ENCODE measurements around the gene ADAMTS12.

ADAMTS12 gene

DNA sequence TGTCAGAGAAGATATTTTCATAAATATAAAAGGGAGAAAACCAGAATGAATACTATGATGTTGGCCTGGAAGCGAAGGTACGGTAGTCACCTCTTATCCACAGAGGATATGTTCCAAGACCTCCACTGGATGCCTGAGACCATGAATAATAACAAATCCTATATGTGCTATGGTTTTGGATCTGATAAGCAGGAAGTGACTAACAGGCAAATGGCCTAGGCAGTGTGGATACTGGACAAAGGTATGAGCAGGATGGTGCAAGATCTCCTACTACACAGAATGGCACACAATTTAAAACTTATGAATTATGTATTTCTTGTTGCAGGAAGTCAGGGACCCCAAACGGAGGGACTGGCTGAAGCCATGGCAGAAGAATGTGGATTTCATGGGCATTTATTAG is 48.2 kb downstream of the ADAMTS12 start:
- no peak overlapping the region for H3K4me3 ChIP-seq (ENCODE audit: low read depth, low read length)
- no peaks in the 10 kb centered on the region for H3K27me3 ChIP-seq (ENCODE audit: control insufficient read depth, insufficient read depth, low read length)
- H3K36me3 ChIP-seq (ENCODE audit: control insufficient read depth, insufficient read depth, low read length): no peaks in the 10 kb centered on the region
- H3K27ac ChIP-seq (ENCODE audit: low read depth, low read length): no peak overlapping the region
- H3K9ac ChIP-seq (ENCODE audit: low read length): no peak overlapping the region
- H3K4me1 ChIP-seq (ENCODE audit: control insufficient read depth, insufficient read depth, low read length): 0 out of 2 replicates have a peak, but pooled peaks cover 2% of the 10 kb centered on the region
- H3K9me3 ChIP-seq (ENCODE audit: control insufficient read depth, insufficient read depth, low read depth, low read length): peaks cover 12% of the 10 kb centered on the region; the same call in 1 of the 2 replicates

DNA sequence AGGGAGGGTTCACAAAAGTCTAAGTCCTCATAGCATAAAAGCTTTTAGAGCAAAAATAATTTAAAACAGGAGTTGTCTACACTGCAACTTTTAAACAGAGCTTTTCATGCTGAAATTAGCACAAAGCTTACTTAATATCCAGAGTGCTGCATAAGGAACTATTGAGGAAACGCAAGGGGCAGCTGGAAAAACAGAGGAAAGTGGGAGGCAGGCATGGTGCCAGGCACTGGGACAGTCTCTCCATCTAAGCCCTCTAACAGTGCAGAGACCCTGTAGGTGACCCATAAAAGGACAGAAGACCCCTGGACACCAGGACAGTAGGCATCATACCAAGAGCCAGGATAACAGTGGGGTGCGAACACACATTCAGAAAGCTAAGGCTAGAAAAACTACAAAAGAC is 49.3 kb downstream of the ADAMTS12 start:
- no peak overlapping the region for H3K9ac ChIP-seq (ENCODE audit: low read length)
- no peaks in the 10 kb centered on the region for H3K36me3 ChIP-seq (ENCODE audit: control insufficient read depth, insufficient read depth, low read length)
- H3K27ac ChIP-seq (ENCODE audit: low read depth, low read length): no peak overlapping the region
- H3K27me3 ChIP-seq (ENCODE audit: control insufficient read depth, insufficient read depth, low read length): no peaks in the 10 kb centered on the region
- H3K4me1 ChIP-seq (ENCODE audit: control insufficient read depth, insufficient read depth, low read length): 0 out of 2 replicates have a peak, but pooled peaks cover 2% of the 10 kb centered on the region
- no peak overlapping the region for H3K4me3 ChIP-seq (ENCODE audit: low read depth, low read length)
- H3K9me3 ChIP-seq (ENCODE audit: control insufficient read depth, insufficient read depth, low read depth, low read length): peaks cover 12% of the 10 kb centered on the region; the same call in 1 of the 2 replicates

DNA sequence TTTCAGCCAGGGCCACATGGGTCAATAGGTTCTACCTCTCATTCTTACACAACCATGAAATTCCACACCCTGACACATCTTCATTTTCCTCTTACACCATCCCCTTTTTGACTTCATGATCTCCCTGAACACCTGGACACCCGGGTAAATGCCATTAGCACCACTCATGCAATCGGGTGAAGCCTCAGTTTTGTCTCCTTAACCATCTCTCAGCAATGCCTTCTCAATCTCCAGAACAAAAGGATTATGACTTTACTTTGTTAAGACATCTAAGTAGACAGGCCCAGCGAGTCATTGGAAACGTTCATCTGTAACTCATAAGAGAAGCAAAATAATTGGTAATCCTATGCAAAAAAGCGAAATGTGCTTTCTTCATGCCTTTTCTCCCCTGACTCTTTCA is 49.9 kb downstream of the ADAMTS12 start:
- no peaks in the 10 kb centered on the region for H3K36me3 ChIP-seq (ENCODE audit: control insufficient read depth, insufficient read depth, low read length)
- H3K4me3 ChIP-seq (ENCODE audit: low read depth, low read length): no peak overlapping the region
- H3K27ac ChIP-seq (ENCODE audit: low read depth, low read length): no peak overlapping the region
- H3K27me3 ChIP-seq (ENCODE audit: control insufficient read depth, insufficient read depth, low read length): no peaks in the 10 kb centered on the region
- H3K9me3 ChIP-seq (ENCODE audit: control insufficient read depth, insufficient read depth, low read depth, low read length): peaks cover 12% of the 10 kb centered on the region; the same call in 1 of the 2 replicates
- H3K9ac ChIP-seq (ENCODE audit: low read length): no peak overlapping the region
- 0 out of 2 replicates have a peak, but pooled peaks cover 2% of the 10 kb centered on the region for H3K4me1 ChIP-seq (ENCODE audit: control insufficient read depth, insufficient read depth, low read length)

DNA sequence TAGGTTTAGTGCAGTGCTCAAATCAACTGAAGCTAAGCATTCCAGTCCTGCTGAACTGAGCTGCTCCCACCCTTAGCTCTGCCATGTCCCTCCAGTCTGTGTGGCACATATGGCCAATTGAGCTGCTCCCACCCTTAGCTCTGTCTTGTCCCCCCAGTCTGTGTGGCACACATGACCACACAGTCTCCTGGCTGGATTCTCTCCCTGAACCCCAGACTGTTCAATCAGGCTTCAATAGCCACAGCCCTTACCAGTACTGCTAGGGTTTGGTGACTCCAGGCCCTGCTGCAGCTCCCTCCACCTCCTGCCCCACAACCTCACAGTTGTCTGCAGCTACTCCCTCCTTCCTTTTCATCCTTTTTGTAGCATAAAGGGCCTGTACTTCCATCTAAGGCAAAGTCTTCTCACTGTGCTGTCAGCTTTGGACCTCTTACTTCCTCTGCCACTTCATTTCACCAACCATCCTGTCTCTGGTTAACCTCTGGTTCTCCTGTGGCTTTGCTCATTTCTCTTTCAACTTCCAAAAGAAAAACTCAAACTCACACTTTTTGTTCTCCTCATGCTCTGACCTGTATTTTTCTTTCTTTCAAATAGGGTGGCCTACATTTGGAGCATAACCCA is 50.8 kb downstream of the ADAMTS12 start:
- Histone ChIP-seq H3K4me1 (ENCODE audit: control insufficient read depth, insufficient read depth, low read length) (peaks cover 2% of the 10 kb centered on the region; the same call in 1 of the 2 replicates), H3K27me3 (ENCODE audit: control insufficient read depth, insufficient read depth, low read length) (no peaks in the 10 kb centered on the region), H3K9me3 (ENCODE audit: control insufficient read depth, insufficient read depth, low read depth, low read length) (peaks cover 12% of the 10 kb centered on the region; the same call in 1 of the 2 replicates), H3K4me3 (ENCODE audit: low read depth, low read length) (no peak overlapping the region), H3K9ac (ENCODE audit: low read length) (no peak overlapping the region), H3K36me3 (ENCODE audit: control insufficient read depth, insufficient read depth, low read length) (no peaks in the 10 kb centered on the region), H3K27ac (ENCODE audit: low read depth, low read length) (no peak overlapping the region)

DNA sequence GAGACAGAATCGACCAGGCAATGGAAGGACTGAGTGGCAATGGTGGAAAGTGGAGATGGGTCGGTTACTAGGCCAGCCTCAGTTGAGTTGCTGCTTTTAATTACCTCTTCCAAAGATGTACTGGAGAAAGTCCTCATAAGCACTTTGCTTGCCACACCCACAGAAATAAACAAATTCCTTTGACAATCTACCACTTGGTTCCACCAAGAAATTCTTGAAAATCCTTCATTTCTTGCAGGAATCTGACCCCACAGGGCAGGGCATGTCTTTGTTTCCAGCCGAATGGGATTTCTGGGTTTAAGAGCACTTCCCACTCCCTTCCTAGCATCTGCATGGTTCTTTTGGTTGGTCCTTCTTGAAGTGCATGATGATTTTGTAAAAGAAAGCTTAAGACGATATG is 54.5 kb downstream of the ADAMTS12 start:
- Histone ChIP-seq H3K27me3 (ENCODE audit: control insufficient read depth, insufficient read depth, low read length) (no peaks in the 10 kb centered on the region), H3K27ac (ENCODE audit: low read depth, low read length) (no peak overlapping the region), H3K4me3 (ENCODE audit: low read depth, low read length) (no peak overlapping the region), H3K9me3 (ENCODE audit: control insufficient read depth, insufficient read depth, low read depth, low read length) (no peaks in the 10 kb centered on the region), H3K9ac (ENCODE audit: low read length) (no peak overlapping the region), H3K36me3 (ENCODE audit: control insufficient read depth, insufficient read depth, low read length) (no peaks in the 10 kb centered on the region), H3K4me1 (ENCODE audit: control insufficient read depth, insufficient read depth, low read length) (peaks cover 10% of the 10 kb centered on the region; the same call in 1 of the 2 replicates)

DNA sequence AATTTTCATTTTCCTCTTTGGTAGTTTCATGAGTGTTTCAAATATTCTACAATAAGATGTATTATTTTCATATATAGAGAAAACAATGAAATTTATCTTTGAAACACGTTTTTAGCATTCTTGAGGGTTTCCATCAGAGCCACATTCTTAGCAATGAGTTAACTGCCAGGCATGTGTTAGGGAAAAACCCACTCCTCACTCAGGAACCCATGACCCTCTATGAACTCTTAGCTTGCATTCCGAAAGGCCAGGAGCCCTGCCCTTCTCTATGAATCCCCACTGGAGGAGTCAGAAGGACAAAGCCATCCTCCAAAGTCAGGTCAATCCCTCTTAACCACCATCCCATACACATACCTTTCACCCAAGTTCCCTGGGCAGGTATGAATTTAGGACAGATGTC is 57.5 kb downstream of the ADAMTS12 start:
- Histone ChIP-seq H3K36me3 (ENCODE audit: control insufficient read depth, insufficient read depth, low read length) (no peaks in the 10 kb centered on the region), H3K9me3 (ENCODE audit: control insufficient read depth, insufficient read depth, low read depth, low read length) (no peaks in the 10 kb centered on the region), H3K27ac (ENCODE audit: low read depth, low read length) (no peak overlapping the region), H3K4me1 (ENCODE audit: control insufficient read depth, insufficient read depth, low read length) (peaks cover 8% of the 10 kb centered on the region; the same call in 1 of the 2 replicates), H3K4me3 (ENCODE audit: low read depth, low read length) (no peak overlapping the region), H3K9ac (ENCODE audit: low read length) (no peak overlapping the region), H3K27me3 (ENCODE audit: control insufficient read depth, insufficient read depth, low read length) (no peaks in the 10 kb centered on the region)

DNA sequence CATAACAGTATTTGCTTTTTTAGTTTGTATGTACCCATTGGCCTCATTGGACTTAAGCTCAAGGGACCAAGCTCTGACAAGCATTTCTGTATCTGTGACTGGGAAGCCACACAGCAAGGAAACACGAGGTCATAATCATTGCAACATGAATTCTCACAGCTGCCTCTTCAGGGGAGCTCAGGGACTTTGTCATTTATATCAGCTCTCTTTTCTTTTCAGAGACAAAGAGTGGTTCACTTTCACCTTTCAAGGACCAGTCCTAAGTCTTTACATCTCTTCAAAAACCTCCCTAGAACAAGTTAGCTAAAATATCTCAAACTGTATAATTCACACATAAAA is 58.6 kb downstream of the ADAMTS12 start:
- Histone ChIP-seq H3K27ac (ENCODE audit: low read depth, low read length) (no peak overlapping the region), H3K9ac (ENCODE audit: low read length) (no peak overlapping the region), H3K27me3 (ENCODE audit: control insufficient read depth, insufficient read depth, low read length) (no peaks in the 10 kb centered on the region), H3K9me3 (ENCODE audit: control insufficient read depth, insufficient read depth, low read depth, low read length) (no peaks in the 10 kb centered on the region), H3K4me3 (ENCODE audit: low read depth, low read length) (no peak overlapping the region), H3K4me1 (ENCODE audit: control insufficient read depth, insufficient read depth, low read length) (peaks cover 8% of the 10 kb centered on the region; the same call in 1 of the 2 replicates), H3K36me3 (ENCODE audit: control insufficient read depth, insufficient read depth, low read length) (no peaks in the 10 kb centered on the region)

DNA sequence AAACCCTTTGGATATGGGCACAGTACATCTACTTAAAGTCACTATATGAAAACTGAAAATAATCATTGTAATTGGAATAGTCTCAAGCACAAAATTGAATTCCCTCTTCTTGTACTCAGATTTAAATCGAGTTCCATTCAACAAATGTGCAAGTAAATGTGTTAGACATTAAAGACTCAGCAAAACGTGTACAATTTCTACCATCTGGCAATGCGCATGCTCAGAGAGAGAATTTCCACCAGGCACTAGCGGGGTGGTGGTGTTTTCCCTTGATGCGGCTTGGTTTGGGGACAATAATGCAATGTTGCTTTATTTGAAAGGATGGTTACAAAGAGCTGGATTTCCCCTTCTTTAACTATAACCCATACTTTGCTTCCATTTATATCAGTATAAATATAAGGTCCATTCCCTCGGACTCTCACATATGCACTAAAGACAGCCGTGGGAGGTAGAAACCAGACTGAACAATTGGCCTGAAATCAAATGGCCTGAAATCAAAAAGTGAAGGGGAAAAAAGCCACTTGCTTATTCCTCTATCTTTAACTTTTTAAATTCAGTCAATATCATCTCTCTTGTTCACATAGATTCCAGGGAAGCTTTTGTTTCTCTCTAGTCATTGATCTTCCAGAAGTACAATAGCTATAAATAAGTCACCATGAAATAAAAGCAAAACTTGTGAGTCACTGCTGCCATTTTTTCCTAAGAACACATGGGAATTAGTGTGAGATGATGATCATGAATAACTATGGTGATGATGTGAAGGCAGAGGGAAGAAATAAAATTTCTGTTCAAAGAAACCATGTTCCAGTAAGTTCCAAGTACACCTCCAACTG is 59.2 kb downstream of the ADAMTS12 start:
- H3K9me3 ChIP-seq (ENCODE audit: control insufficient read depth, insufficient read depth, low read depth, low read length): no peaks in the 10 kb centered on the region
- no peak overlapping the region for H3K9ac ChIP-seq (ENCODE audit: low read length)
- H3K27me3 ChIP-seq (ENCODE audit: control insufficient read depth, insufficient read depth, low read length): no peaks in the 10 kb centered on the region
- H3K27ac ChIP-seq (ENCODE audit: low read depth, low read length): no peak overlapping the region
- no peak overlapping the region for H3K4me3 ChIP-seq (ENCODE audit: low read depth, low read length)
- no peaks in the 10 kb centered on the region for H3K36me3 ChIP-seq (ENCODE audit: control insufficient read depth, insufficient read depth, low read length)
- H3K4me1 ChIP-seq (ENCODE audit: control insufficient read depth, insufficient read depth, low read length): peaks cover 8% of the 10 kb centered on the region; the same call in 1 of the 2 replicates

DNA sequence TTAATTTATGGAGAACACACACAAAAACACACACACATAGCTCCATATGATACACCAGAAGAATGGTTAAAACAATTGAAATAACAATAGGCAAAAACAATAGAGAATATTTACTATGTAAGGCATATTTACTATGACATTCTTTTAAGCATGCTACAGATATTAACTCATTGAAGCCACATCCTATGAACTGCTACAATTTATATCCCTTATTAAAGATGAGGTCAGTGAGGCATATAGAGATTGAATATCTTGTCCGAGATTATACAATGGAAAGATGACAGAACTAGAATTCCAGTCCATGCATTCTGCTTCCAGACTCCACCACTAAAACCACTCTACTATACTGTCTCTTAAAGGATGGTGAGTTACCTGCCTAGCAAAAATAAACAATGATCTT is 60.7 kb downstream of the ADAMTS12 start:
- H3K9me3 ChIP-seq (ENCODE audit: control insufficient read depth, insufficient read depth, low read depth, low read length): no peaks in the 10 kb centered on the region
- no peaks in the 10 kb centered on the region for H3K36me3 ChIP-seq (ENCODE audit: control insufficient read depth, insufficient read depth, low read length)
- H3K4me3 ChIP-seq (ENCODE audit: low read depth, low read length): no peak overlapping the region
- H3K27me3 ChIP-seq (ENCODE audit: control insufficient read depth, insufficient read depth, low read length): no peaks in the 10 kb centered on the region
- H3K27ac ChIP-seq (ENCODE audit: low read depth, low read length): no peak overlapping the region
- H3K4me1 ChIP-seq (ENCODE audit: control insufficient read depth, insufficient read depth, low read length): peaks cover 8% of the 10 kb centered on the region; the same call in 1 of the 2 replicates
- no peak overlapping the region for H3K9ac ChIP-seq (ENCODE audit: low read length)

DNA sequence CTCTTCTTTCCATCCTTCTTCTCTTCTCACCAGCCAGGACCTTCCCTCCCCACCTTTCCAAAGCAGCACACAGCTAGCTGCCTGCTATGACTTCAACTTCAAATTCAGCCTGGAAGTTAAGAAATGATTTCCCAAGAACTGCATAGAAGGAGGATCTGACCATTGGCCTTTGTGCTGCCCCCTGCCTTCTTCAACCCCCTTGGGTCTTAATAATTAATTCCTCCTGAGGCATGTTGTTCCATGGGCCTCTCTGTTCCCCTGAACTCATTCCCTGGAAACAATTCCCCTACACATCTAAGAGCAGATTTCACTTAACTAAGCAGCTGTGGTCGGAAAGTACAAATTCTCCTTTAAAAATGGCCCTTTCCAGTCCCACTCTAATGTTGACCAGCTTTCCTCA is 62.4 kb downstream of the ADAMTS12 start:
- H3K36me3 ChIP-seq (ENCODE audit: control insufficient read depth, insufficient read depth, low read length): no peaks in the 10 kb centered on the region
- no peak overlapping the region for H3K27ac ChIP-seq (ENCODE audit: low read depth, low read length)
- H3K4me3 ChIP-seq (ENCODE audit: low read depth, low read length): no peak overlapping the region
- H3K4me1 ChIP-seq (ENCODE audit: control insufficient read depth, insufficient read depth, low read length): peaks cover 4% of the 10 kb centered on the region; the same call in 1 of the 2 replicates
- no peaks in the 10 kb centered on the region for H3K27me3 ChIP-seq (ENCODE audit: control insufficient read depth, insufficient read depth, low read length)
- H3K9ac ChIP-seq (ENCODE audit: low read length): no peak overlapping the region
- H3K9me3 ChIP-seq (ENCODE audit: control insufficient read depth, insufficient read depth, low read depth, low read length): no peaks in the 10 kb centered on the region

DNA sequence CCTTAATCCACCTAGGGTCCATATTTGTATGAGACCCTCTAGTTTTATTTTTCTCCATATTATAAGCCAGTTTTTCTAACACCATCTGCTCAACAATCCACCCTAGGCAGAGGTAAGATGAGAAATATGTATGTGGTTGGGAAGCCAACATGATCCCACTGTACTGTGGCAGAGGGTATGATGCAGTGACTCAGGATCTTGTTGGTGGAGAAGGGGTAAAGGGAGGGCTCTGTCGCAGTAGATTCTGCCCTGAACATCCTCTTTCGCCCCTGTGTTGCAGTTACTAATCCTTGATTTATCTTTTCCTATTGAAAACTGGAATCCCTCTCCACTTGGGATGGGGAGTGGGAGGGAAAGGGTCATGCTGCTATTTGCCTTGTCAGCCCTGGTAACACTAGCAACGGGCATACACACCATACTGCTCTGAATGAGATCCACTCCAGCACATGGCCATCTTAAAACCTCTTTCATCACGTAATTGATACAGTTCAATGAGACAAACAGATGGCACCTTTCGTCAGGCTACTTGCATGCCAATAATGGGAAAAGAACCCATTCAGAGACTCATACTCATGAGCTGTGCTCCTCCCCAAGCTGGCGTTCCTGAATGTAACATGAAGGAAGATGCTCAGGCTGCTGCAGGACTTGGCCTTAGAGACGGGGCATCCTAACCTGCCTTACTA is 63.0 kb downstream of the ADAMTS12 start:
- no peak overlapping the region for H3K4me3 ChIP-seq (ENCODE audit: low read depth, low read length)
- H3K4me1 ChIP-seq (ENCODE audit: control insufficient read depth, insufficient read depth, low read length): peaks cover 4% of the 10 kb centered on the region; the same call in 1 of the 2 replicates
- no peak overlapping the region for H3K27ac ChIP-seq (ENCODE audit: low read depth, low read length)
- no peaks in the 10 kb centered on the region for H3K27me3 ChIP-seq (ENCODE audit: control insufficient read depth, insufficient read depth, low read length)
- no peaks in the 10 kb centered on the region for H3K36me3 ChIP-seq (ENCODE audit: control insufficient read depth, insufficient read depth, low read length)
- H3K9me3 ChIP-seq (ENCODE audit: control insufficient read depth, insufficient read depth, low read depth, low read length): no peaks in the 10 kb centered on the region
- H3K9ac ChIP-seq (ENCODE audit: low read length): no peak overlapping the region
